ENCODE data around the gene TCEA2. TPM values are rescaled to one million over a fixed set of nuclear protein-coding genes. Genes with fewer than 3 reads are reported as not detected.

TCEA2 gene
- total and polyA plus RNA-seq, 2 of the 13 experiments (the other 11 are each of a cell fraction or from before 2014, with no cell fraction given), result 28.1 to 33.7 TPM

DNA sequence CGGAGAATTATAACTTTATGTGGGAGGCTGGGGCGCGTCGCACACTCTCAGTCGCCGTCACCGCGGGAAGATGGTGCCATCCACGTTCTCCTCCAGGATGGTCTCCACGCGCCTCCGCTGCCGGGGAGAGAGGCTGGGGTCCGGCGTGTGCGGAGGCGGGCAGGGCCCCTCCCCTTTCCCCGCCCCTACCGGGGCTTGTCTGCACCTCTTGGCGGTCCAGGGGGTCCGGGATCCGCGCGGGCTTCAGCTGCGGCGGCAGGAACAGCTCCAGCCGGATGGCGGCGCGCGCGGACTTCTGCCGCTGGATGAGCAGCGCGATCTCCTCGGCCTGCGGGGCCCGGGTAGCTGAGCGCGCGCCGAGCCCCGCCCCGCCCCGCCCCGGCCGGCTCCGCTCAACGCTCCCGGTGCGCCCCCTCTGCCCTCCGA lies 20.4 kb downstream of the TCEA2 start (continued):
- TF ChIP-seq ZNF263 (CRISPR knock-in tag; IDR thresholded peaks at IDR 0.05), result no peak; the same call in 1 of the 2 replicates
- no peak for TF ChIP-seq HNF4A (CRISPR knock-in tag; IDR thresholded peaks at IDR 0.05)
- TF ChIP-seq THAP11 (CRISPR knock-in tag; IDR thresholded peaks at IDR 0.05), result peak; percentile 45; the same call in 1 of the 2 replicates
- 0 out of 2 replicates have a peak, but pooled peaks have one; percentile 18 for TF ChIP-seq ZNF160 (CRISPR knock-in tag; IDR thresholded peaks at IDR 0.05)
- no peak for TF ChIP-seq ZNF350 (CRISPR knock-in tag; IDR thresholded peaks at IDR 0.05; ENCODE audit: borderline replicate concordance, low read depth)
- TF ChIP-seq, protein P1, sequence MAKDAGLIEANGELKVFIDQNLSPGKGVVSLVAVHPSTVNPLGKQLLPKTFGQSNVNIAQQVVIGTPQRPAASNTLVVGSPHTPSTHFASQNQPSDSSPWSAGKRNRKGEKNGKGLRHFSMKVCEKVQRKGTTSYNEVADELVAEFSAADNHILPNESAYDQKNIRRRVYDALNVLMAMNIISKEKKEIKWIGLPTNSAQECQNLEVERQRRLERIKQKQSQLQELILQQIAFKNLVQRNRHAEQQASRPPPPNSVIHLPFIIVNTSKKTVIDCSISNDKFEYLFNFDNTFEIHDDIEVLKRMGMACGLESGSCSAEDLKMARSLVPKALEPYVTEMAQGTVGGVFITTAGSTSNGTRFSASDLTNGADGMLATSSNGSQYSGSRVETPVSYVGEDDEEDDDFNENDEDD (CRISPR knock-in tag; IDR thresholded peaks at IDR 0.05; ENCODE audit: borderline replicate concordance), result peak; percentile 73
- TF ChIP-seq, protein P2, sequence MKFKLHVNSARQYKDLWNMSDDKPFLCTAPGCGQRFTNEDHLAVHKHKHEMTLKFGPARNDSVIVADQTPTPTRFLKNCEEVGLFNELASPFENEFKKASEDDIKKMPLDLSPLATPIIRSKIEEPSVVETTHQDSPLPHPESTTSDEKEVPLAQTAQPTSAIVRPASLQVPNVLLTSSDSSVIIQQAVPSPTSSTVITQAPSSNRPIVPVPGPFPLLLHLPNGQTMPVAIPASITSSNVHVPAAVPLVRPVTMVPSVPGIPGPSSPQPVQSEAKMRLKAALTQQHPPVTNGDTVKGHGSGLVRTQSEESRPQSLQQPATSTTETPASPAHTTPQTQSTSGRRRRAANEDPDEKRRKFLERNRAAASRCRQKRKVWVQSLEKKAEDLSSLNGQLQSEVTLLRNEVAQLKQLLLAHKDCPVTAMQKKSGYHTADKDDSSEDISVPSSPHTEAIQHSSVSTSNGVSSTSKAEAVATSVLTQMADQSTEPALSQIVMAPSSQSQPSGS (CRISPR knock-in tag; IDR thresholded peaks at IDR 0.05), result no peak
- TF ChIP-seq ZBTB7B (CRISPR knock-in tag; IDR thresholded peaks at IDR 0.05), result peak; percentile 88
- no peak for TF ChIP-seq SATB2 (CRISPR knock-in tag; IDR thresholded peaks at IDR 0.05)
- TF ChIP-seq, protein P3, sequence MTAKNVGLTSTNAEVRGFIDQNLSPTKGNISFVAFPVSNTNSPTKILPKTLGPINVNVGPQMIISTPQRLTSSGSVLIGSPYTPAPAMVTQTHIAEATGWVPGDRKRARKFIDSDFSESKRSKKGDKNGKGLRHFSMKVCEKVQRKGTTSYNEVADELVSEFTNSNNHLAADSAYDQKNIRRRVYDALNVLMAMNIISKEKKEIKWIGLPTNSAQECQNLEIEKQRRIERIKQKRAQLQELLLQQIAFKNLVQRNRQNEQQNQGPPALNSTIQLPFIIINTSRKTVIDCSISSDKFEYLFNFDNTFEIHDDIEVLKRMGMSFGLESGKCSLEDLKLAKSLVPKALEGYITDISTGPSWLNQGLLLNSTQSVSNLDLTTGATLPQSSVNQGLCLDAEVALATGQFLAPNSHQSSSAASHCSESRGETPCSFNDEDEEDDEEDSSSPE (CRISPR knock-in tag; IDR thresholded peaks at IDR 0.05), result peak; percentile 77; the same call in 1 of the 2 replicates
- TF ChIP-seq ZNF788 (CRISPR knock-in tag; IDR thresholded peaks at IDR 0.05; ENCODE audit: borderline replicate concordance), result no peak
- no peak for TF ChIP-seq ZNF75D (CRISPR knock-in tag; IDR thresholded peaks at IDR 0.05; ENCODE audit: borderline replicate concordance)
- TF ChIP-seq, protein P4, sequence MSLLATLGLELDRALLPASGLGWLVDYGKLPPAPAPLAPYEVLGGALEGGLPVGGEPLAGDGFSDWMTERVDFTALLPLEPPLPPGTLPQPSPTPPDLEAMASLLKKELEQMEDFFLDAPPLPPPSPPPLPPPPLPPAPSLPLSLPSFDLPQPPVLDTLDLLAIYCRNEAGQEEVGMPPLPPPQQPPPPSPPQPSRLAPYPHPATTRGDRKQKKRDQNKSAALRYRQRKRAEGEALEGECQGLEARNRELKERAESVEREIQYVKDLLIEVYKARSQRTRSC (CRISPR knock-in tag; IDR thresholded peaks at IDR 0.05; ENCODE audit: low read depth), result no peak
- TF ChIP-seq SPEN (CRISPR knock-in tag; IDR thresholded peaks at IDR 0.05; ENCODE audit: low read depth), result peak; percentile 46; the same call in 1 of the 2 replicates
- TF ChIP-seq IKZF1 (IDR thresholded peaks at IDR 0.05), result no peak
- no peak for TF ChIP-seq KLF13 (CRISPR knock-in tag; IDR thresholded peaks at IDR 0.05)
- TF ChIP-seq, protein P5, sequence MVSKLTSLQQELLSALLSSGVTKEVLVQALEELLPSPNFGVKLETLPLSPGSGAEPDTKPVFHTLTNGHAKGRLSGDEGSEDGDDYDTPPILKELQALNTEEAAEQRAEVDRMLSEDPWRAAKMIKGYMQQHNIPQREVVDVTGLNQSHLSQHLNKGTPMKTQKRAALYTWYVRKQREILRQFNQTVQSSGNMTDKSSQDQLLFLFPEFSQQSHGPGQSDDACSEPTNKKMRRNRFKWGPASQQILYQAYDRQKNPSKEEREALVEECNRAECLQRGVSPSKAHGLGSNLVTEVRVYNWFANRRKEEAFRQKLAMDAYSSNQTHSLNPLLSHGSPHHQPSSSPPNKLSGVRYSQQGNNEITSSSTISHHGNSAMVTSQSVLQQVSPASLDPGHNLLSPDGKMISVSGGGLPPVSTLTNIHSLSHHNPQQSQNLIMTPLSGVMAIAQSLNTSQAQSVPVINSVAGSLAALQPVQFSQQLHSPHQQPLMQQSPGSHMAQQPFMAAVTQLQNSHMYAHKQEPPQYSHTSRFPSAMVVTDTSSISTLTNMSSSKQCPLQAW (CRISPR knock-in tag; IDR thresholded peaks at IDR 0.05), result peak; percentile 44; the same call in 1 of the 2 replicates
- TF ChIP-seq, protein P6, sequence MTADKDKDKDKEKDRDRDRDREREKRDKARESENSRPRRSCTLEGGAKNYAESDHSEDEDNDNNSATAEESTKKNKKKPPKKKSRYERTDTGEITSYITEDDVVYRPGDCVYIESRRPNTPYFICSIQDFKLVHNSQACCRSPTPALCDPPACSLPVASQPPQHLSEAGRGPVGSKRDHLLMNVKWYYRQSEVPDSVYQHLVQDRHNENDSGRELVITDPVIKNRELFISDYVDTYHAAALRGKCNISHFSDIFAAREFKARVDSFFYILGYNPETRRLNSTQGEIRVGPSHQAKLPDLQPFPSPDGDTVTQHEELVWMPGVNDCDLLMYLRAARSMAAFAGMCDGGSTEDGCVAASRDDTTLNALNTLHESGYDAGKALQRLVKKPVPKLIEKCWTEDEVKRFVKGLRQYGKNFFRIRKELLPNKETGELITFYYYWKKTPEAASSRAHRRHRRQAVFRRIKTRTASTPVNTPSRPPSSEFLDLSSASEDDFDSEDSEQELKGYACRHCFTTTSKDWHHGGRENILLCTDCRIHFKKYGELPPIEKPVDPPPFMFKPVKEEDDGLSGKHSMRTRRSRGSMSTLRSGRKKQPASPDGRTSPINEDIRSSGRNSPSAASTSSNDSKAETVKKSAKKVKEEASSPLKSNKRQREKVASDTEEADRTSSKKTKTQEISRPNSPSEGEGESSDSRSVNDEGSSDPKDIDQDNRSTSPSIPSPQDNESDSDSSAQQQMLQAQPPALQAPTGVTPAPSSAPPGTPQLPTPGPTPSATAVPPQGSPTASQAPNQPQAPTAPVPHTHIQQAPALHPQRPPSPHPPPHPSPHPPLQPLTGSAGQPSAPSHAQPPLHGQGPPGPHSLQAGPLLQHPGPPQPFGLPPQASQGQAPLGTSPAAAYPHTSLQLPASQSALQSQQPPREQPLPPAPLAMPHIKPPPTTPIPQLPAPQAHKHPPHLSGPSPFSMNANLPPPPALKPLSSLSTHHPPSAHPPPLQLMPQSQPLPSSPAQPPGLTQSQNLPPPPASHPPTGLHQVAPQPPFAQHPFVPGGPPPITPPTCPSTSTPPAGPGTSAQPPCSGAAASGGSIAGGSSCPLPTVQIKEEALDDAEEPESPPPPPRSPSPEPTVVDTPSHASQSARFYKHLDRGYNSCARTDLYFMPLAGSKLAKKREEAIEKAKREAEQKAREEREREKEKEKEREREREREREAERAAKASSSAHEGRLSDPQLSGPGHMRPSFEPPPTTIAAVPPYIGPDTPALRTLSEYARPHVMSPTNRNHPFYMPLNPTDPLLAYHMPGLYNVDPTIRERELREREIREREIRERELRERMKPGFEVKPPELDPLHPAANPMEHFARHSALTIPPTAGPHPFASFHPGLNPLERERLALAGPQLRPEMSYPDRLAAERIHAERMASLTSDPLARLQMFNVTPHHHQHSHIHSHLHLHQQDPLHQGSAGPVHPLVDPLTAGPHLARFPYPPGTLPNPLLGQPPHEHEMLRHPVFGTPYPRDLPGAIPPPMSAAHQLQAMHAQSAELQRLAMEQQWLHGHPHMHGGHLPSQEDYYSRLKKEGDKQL (CRISPR knock-in tag; IDR thresholded peaks at IDR 0.05; ENCODE audit: low read depth), result peak; percentile 43; the same call in 1 of the 2 replicates
- TF ChIP-seq ZNF138 (CRISPR knock-in tag; IDR thresholded peaks at IDR 0.05; ENCODE audit: low read depth), result 0 out of 2 replicates have a peak, but pooled peaks have one; percentile 7
